Left ventricle myocardium inferior (tissue), 1 donor: ENCODE measurements around the gene CFAP46. TPM values are rescaled to one million over a fixed set of nuclear protein-coding genes. Genes with fewer than 3 reads are reported as not detected.
A peak's percentile ranks its signal among the peaks of the same experiment; 100 is the strongest.

ENCODE experiments used
- DNase-seq: peaks from one replicate; pipeline ENCODE4 v3.0.0-alpha.2; 2020
- H3K27ac ChIP-seq: fragments of 200-600 bp; replicated peaks from 2 replicates; pipeline ENCODE4 v1.8.0; 2021
- H3K27me3 ChIP-seq: fragments of 200-600 bp; 2 replicates; pipeline ENCODE4 v1.8.0; 2021; ENCODE audit warnings: low read depth
- H3K36me3 ChIP-seq: fragments of 200-600 bp; 2 replicates; pipeline ENCODE4 v1.8.0; 2021
- H3K4me1 ChIP-seq: fragments of 200-600 bp; 2 replicates; pipeline ENCODE4 v1.8.0; 2021
- H3K4me3 ChIP-seq: fragments of 200-600 bp; 2 replicates; pipeline ENCODE4 v1.8.0; 2021; ENCODE audit warnings: mild to moderate bottlenecking, moderate library complexity
- H3K9me3 ChIP-seq: fragments of 200-600 bp; replicated peaks from 2 replicates; pipeline ENCODE4 v1.8.0; 2021
- CTCF ChIP-seq: fragments of 200-600 bp; IDR thresholded peaks from 2 replicates; pipeline ENCODE4 v1.8.0; 2021; ENCODE audit warnings: antibody characterized with exemption, mild to moderate bottlenecking, borderline replicate concordance
- intact Hi-C: fragments of 100-400 bp; cut with micrococcal nuclease; formaldehyde crosslinking; loops from one replicate; pipeline ENCODE4 v1.11.0; 2022
- total RNA-seq: library from RNA; stranded (reverse); fragmentation: NEBNext Ultra II Directional; extraction: Animal tissue kit (Norgen Biotek cat#: 25700); gene quantifications from one replicate; pipeline ENCODE4 v1.2.1, GENCODE V29; 2021
- donor health status: DM: no; HTN: yes; CAD: no; lungs with severe emphysema.

Gene CFAP46
- total RNA-seq, 1 donor from 2014 or later, result 0.99 TPM

- Histone ChIP-seq H3K36me3 (no peaks in the 10 kb centered on the region), H3K4me1 (peaks cover 4% of the 10 kb centered on the region), H3K9me3 (no peaks in the 10 kb centered on the region), H3K4me3 (no peak overlapping the region), H3K27me3 (peaks cover 82% of the 10 kb centered on the region), H3K27ac (no peak overlapping the region)
- no peak for TF ChIP-seq CTCF
- peak; percentile 8 for DNase-seq
- intact Hi-C loops, result no loop called here
Measured at GRCh38 chr10:132981746-132982145, 39.4 kb upstream of the CFAP46 start.

GRCh38 chr10:132981173-132981555 is 38.8 kb upstream of the CFAP46 start:
- peak; percentile 18 for DNase-seq
- H3K27me3 ChIP-seq, result peaks cover 81% of the 10 kb centered on the region
- H3K9me3 ChIP-seq, result no peaks in the 10 kb centered on the region
- TF ChIP-seq CTCF, result no peak
- intact Hi-C loops, result no loop called here
- no peak overlapping the region for H3K27ac ChIP-seq
- H3K4me1 ChIP-seq, result peaks cover 4% of the 10 kb centered on the region
- no peak overlapping the region for H3K4me3 ChIP-seq
- H3K36me3 ChIP-seq, result no peaks in the 10 kb centered on the region

GRCh38 chr10:132980426-132981172 is 38.2 kb upstream of the CFAP46 start:
- Histone ChIP-seq H3K27me3 (peaks cover 83% of the 10 kb centered on the region), H3K36me3 (no peaks in the 10 kb centered on the region), H3K4me3 (no peak overlapping the region), H3K27ac (no peak overlapping the region), H3K4me1 (peaks cover 4% of the 10 kb centered on the region), H3K9me3 (no peaks in the 10 kb centered on the region)
- DNase-seq, result no peak
- intact Hi-C loops, result no loop called here
- TF ChIP-seq CTCF, result no peak

GRCh38 chr10:132979491-132980425 is 37.4 kb upstream of the CFAP46 start:
- TF ChIP-seq CTCF, result no peak

GRCh38 chr10:132978542-132978941 is 36.2 kb upstream of the CFAP46 start:
- no peak for TF ChIP-seq CTCF
- H3K36me3 ChIP-seq, result no peaks in the 10 kb centered on the region
- H3K9me3 ChIP-seq, result no peaks in the 10 kb centered on the region
- intact Hi-C loops, result no loop called here
- H3K4me1 ChIP-seq, result no peaks in the 10 kb centered on the region
- peaks cover 84% of the 10 kb centered on the region for H3K27me3 ChIP-seq
- H3K4me3 ChIP-seq, result no peak overlapping the region
- H3K27ac ChIP-seq, result no peak overlapping the region
- peak; percentile 6 for DNase-seq

More at GRCh38 chr10:132979491-132980425, 37.4 kb upstream of the CFAP46 start:
- intact Hi-C loops, result no loop called here
- no peaks in the 10 kb centered on the region for H3K36me3 ChIP-seq
- H3K9me3 ChIP-seq, result no peaks in the 10 kb centered on the region
- H3K27me3 ChIP-seq, result peaks cover 84% of the 10 kb centered on the region
- no peaks in the 10 kb centered on the region for H3K4me1 ChIP-seq
- DNase-seq, result no peak
- H3K27ac ChIP-seq, result no peak overlapping the region
- no peak overlapping the region for H3K4me3 ChIP-seq
